ENCODE measurements around the gene ARHGAP28.

The ARHGAP28 gene

DNA sequence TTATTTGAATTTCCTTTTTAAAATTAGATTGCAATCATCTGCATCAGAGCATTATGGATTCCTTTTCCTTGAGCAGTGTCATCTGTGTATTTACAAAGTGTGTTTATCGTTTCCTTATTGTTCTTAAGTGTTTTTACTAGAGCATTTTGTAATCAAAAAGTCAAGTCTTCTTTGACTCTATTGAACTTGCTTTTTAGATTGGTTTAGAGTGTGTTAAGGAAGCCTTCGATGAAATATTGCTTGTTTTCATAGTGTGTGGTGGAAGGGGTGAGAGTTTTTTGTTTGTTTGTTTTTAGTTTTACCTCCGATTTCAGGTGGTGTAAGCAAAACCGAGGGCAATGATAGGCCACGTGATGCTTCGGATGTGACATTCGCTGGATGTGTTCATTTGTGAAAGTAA, 45.7 kb downstream of the ARHGAP28 start:
- TF ChIP-seq ZFX (IDR thresholded peaks at IDR 0.05): no peak
- no peak for TF ChIP-seq CTCF (conservative IDR thresholded peaks at IDR 0.05)
- peak overlapping the region; percentile 90; the same call in 1 of the 2 replicates for H3K27ac ChIP-seq

DNA sequence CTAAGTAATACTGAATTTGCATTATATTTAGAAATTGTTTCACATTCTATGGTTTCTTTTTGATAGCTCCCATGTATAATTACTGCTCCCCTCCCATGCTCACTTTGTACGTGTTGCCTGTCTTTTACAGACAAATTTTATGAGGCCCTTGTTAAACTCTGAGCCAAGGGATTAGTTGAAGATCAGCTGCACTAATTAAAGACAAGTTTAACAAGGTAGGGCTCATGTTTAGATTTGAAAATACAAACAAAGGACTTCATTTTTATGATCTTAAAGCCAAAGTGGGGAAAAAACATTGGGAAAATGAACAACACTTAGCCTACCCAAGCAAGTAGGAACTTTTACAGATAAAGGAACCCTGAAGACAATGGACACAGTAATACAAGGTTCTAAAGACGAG, 46.2 kb downstream of the ARHGAP28 start:
- TF ChIP-seq CTCF (conservative IDR thresholded peaks at IDR 0.05) (no peak), ZFX (IDR thresholded peaks at IDR 0.05) (no peak)
- peak overlapping the region; percentile 98 for H3K27ac ChIP-seq

- TF ChIP-seq ZFX (IDR thresholded peaks at IDR 0.05): no peak
- H3K27ac ChIP-seq: peak overlapping the region; percentile 98
These were observed 46.7 kb downstream of the ARHGAP28 start for GRCh38 chr18:6776188-6776587.

- TF ChIP-seq ZFX (IDR thresholded peaks at IDR 0.05) (no peak), CTCF (conservative IDR thresholded peaks at IDR 0.05) (no peak)
- H3K27ac ChIP-seq: peak overlapping the region; percentile 65
These were observed 48.0 kb downstream of the ARHGAP28 start for GRCh38 chr18:6777509-6777908.

- no peak overlapping the region for H3K27ac ChIP-seq
- TF ChIP-seq ZFX (IDR thresholded peaks at IDR 0.05): no peak
These were observed 49.1 kb downstream of the ARHGAP28 start for GRCh38 chr18:6778459-6779247.

DNA sequence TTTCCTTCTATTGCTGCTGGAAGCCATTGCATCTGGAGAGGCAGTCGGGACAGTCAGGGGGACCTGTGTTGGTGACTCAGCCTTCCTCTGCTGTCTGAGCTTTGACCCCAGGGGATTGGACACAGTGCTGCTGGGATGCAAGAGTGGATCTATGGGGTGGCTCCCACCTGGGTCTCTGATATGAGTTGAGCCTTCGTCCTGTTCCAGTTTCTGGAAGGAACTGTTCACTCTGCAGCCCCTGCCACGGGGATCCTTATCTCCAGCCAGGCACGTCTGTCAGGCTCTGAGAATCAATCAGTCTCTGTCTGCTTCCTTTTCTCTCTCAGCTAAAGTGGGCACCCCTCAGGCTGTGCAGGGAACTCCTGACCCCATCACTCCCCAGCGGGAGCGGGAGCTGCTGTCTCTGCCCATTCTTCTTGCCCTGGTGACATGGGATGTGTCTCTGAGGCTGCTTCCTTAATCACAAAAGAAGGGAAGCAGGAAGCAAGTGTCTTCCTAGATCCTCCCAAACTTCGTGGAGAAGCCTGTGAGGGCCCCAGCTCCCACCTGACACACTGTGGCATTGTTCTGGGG, 51.7 kb downstream of the ARHGAP28 start:
- H3K27ac ChIP-seq: peak overlapping the region; percentile 90
- no peak for TF ChIP-seq CTCF (conservative IDR thresholded peaks at IDR 0.05)
- TF ChIP-seq ZFX (IDR thresholded peaks at IDR 0.05): no peak

DNA sequence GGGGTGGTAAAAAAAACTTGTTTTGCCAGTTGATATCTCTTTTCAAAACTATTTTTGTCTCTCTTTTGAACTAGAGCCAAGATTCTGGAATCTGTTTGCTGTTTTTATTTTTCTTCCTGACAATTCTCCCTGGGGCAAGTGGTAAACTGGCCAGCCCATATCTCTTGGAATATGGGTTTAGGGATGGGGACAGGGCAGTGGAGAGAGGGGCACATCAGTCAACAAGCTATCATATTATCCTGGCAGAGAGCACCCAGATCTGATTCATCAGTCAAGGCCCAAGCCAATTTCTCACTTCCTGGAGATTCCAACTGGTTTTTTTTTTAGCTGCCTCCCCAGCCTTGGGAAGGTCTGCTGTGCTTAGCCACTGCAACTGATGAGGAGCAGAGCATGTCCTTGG, 52.3 kb downstream of the ARHGAP28 start:
- no peak for TF ChIP-seq ZFX (IDR thresholded peaks at IDR 0.05)
- TF ChIP-seq CTCF (conservative IDR thresholded peaks at IDR 0.05): no peak
- H3K27ac ChIP-seq: peak overlapping the region; percentile 90

DNA sequence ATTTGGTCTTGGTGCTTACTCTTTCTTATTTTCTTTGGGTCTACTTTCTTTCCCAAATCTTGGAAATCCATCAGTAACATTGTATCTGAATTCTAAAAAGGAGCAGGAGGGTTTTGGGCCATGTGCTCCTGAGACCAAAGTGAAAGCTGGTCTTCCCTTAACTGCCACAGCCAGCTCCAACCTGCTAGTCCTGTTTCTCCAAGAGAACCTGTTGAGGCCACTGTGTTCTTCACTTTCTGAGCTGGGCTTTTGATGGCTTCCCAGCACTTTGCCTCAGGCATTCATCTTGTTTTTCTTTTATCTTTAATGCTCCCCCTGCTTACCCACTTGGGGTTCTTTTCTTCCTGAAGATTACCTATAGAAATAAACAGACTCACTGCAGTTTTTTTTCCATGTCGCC, 53.3 kb downstream of the ARHGAP28 start:
- H3K27ac ChIP-seq: peak overlapping the region; percentile 90
- TF ChIP-seq CTCF (conservative IDR thresholded peaks at IDR 0.05): no peak
- TF ChIP-seq ZFX (IDR thresholded peaks at IDR 0.05): no peak

All from C4-2B (cell line).